Mesenchymal stem cell (in vitro differentiated cells and primary cell): Measurements from ENCODE around the gene LMX1B.

Experiments
- DNase-seq: peaks from one replicate; pipeline ENCODE4 v3.0.0-alpha.2; 2013
- H2AFZ ChIP-seq: one replicate; pipeline ENCODE4 v1.6.1; 2013; ENCODE audit warnings: low read depth, mild to moderate bottlenecking, control low read depth, inconsistent platforms, low read length, moderate library complexity
- H2AK5ac ChIP-seq: 2 replicates; pipeline ENCODE4 v1.6.1; 2013; ENCODE audit warnings: low read length, moderate library complexity, mild to moderate bottlenecking, inconsistent platforms; ENCODE audit not compliant: severe bottlenecking
- H2BK120ac ChIP-seq: one replicate; pipeline ENCODE4 v1.6.1; 2013; ENCODE audit warnings: low read depth, mild to moderate bottlenecking, inconsistent platforms, low read length, moderate library complexity
- H2BK12ac ChIP-seq, 2 experiments: one replicate each; pipeline ENCODE4 v1.6.1; 2013; ENCODE audit warnings: inconsistent platforms in 2 of 2, low read length in 2 of 2, mild to moderate bottlenecking in 2 of 2, moderate library complexity in 2 of 2, control low read depth in 1 of 2
- H2BK15ac ChIP-seq: one replicate; pipeline ENCODE4 v1.6.1; 2013; ENCODE audit warnings: mild to moderate bottlenecking, low read depth, inconsistent platforms; ENCODE audit not compliant: poor library complexity, severe bottlenecking
- H2BK5ac ChIP-seq: 2 replicates; pipeline ENCODE4 v1.6.1; 2013; ENCODE audit warnings: low read depth, mild to moderate bottlenecking, low read length, control low read depth, inconsistent platforms; ENCODE audit not compliant: poor library complexity, severe bottlenecking
- H3K14ac ChIP-seq, 2 experiments: one replicate each; pipeline ENCODE4 v1.6.1; 2013; ENCODE audit warnings: inconsistent platforms in 2 of 2, low read length in 2 of 2, control low read depth in 1 of 2, mild to moderate bottlenecking in 1 of 2, moderate library complexity in 1 of 2
- H3K18ac ChIP-seq, 2 experiments: one replicate each; pipeline ENCODE4 v1.6.1; 2013; ENCODE audit warnings: inconsistent platforms in 2 of 2, low read length in 2 of 2, control low read depth in 1 of 2, low read depth in 1 of 2, mild to moderate bottlenecking in 1 of 2
- H3K23ac ChIP-seq, 2 experiments: one replicate each; pipeline ENCODE4 v1.6.1; 2013; ENCODE audit warnings: inconsistent platforms in 2 of 2, low read length in 2 of 2, mild to moderate bottlenecking in 2 of 2, moderate library complexity in 2 of 2, control low read depth in 1 of 2
- H3K27ac ChIP-seq: 2 replicates; pipeline ENCODE4 v1.5.1; 2013; ENCODE audit warnings: mild to moderate bottlenecking, moderate library complexity, low read length, control low read depth, inconsistent platforms; ENCODE audit not compliant: poor library complexity, severe bottlenecking
- H3K27me3 ChIP-seq, 2 experiments: 2 replicates each; pipeline versions ENCODE4 v1.6.1 to v1.7.0; 2013; ENCODE audit warnings: low read length in 2 of 2, mild to moderate bottlenecking in 2 of 2, moderate library complexity in 2 of 2, control low read depth in 1 of 2, inconsistent platforms in 1 of 2; ENCODE audit not compliant: control insufficient read depth in 1 of 2, insufficient read depth in 1 of 2
- H3K36me3 ChIP-seq, 2 experiments: 2 replicates each; pipeline versions ENCODE4 v1.6.1 to v1.7.0; 2013; ENCODE audit warnings: low read length in 2 of 2, control low read depth in 1 of 2, inconsistent platforms in 1 of 2, low read depth in 1 of 2, mild to moderate bottlenecking in 1 of 2; ENCODE audit not compliant: insufficient read depth in 2 of 2, control insufficient read depth in 1 of 2
- H3K4ac ChIP-seq, 2 experiments: one replicate each; pipeline ENCODE4 v1.6.1; 2013; ENCODE audit warnings: inconsistent platforms in 2 of 2, low read length in 2 of 2, mild to moderate bottlenecking in 2 of 2, moderate library complexity in 2 of 2, control low read depth in 1 of 2, low read depth in 1 of 2
- H3K4me1 ChIP-seq: 2 replicates; pipeline ENCODE4 v1.6.1; 2013; ENCODE audit warnings: low read depth, low read length, control low read depth; ENCODE audit not compliant: control insufficient read depth, insufficient read depth
- H3K4me2 ChIP-seq: 2 replicates; pipeline ENCODE4 v1.6.1; 2013; ENCODE audit warnings: low read length, mild to moderate bottlenecking, inconsistent platforms; ENCODE audit not compliant: poor library complexity, severe bottlenecking
- H3K4me3 ChIP-seq, 2 experiments: 2 replicates each; pipeline versions ENCODE4 v1.5.1 to v1.7.0; 2013; ENCODE audit warnings: low read length in 2 of 2, mild to moderate bottlenecking in 2 of 2, control low read depth in 1 of 2, low read depth in 1 of 2; ENCODE audit not compliant: insufficient read depth in 1 of 2
- H3K79me1 ChIP-seq: replicated peaks from 2 replicates; pipeline ENCODE4 v1.6.1; 2013; ENCODE audit warnings: mild to moderate bottlenecking, control low read depth, low read length, inconsistent platforms; ENCODE audit not compliant: poor library complexity, severe bottlenecking
- H3K9ac ChIP-seq: 2 replicates; pipeline ENCODE4 v1.7.0; 2013; ENCODE audit warnings: mild to moderate bottlenecking, low read length, moderate library complexity
- H3K9me3 ChIP-seq: 2 replicates; pipeline ENCODE4 v1.7.0; 2013; ENCODE audit warnings: mild to moderate bottlenecking, low read length; ENCODE audit not compliant: control insufficient read depth
- H4K8ac ChIP-seq: one replicate; pipeline ENCODE4 v1.6.1; 2013; ENCODE audit warnings: inconsistent platforms, mild to moderate bottlenecking, low read length, moderate library complexity
- H4K91ac ChIP-seq: one replicate; pipeline ENCODE4 v1.6.1; 2013; ENCODE audit warnings: mild to moderate bottlenecking, low read length, inconsistent platforms
- WGBS: methylation state at CpG from one replicate; pipeline ENCODE4 v1.1.7; 2013; ENCODE audit warnings: mixed read lengths; 5-methylcytosine and 5-hydroxymethylcytosine counted together

The LMX1B gene

GRCh38 chr9:126697330-126697729, 83.6 kb downstream of the LMX1B start:
- Histone ChIP-seq H3K14ac (no peak overlapping the region), H2AK5ac (no peak overlapping the region), H3K23ac (no peak overlapping the region), H3K36me3 (no peaks in the 10 kb centered on the region), H3K18ac (no peak overlapping the region), H3K27ac (no peak overlapping the region), H2BK120ac (no peak overlapping the region), H3K79me1 (no peaks in the 10 kb centered on the region), H2AFZ (no peak overlapping the region), H3K4me1 (no peaks in the 10 kb centered on the region), H2BK5ac (no peak overlapping the region), H3K4me3 (no peak overlapping the region), H4K8ac (no peak overlapping the region), H2BK12ac (no peak overlapping the region), H3K27me3 (peaks cover 61 to 76% of the 10 kb centered on the region in 2 experiments), H4K91ac (no peak overlapping the region), H3K9ac (no peak overlapping the region), H3K4ac (no peak overlapping the region), H3K9me3 (no peaks in the 10 kb centered on the region), H3K4me2 (no peak overlapping the region), H2BK15ac (no peak overlapping the region)
- WGBS: 66% methylated on average over 3 of the region's 3 CpGs
- DNase-seq: no peak

GRCh38 chr9:126698251-126698650, 84.5 kb downstream of the LMX1B start:
- Histone ChIP-seq H2BK15ac (no peak overlapping the region), H2BK5ac (no peak overlapping the region), H3K27ac (no peak overlapping the region), H2AK5ac (no peak overlapping the region), H3K4me1 (peaks cover 1% of the 10 kb centered on the region), H3K4me2 (no peak overlapping the region), H3K9me3 (no peaks in the 10 kb centered on the region), H3K18ac (no peak overlapping the region), H2AFZ (no peak overlapping the region), H3K14ac (no peak overlapping the region), H3K36me3 (no peaks in the 10 kb centered on the region), H3K79me1 (no peaks in the 10 kb centered on the region), H4K91ac (no peak overlapping the region), H3K4ac (no peak overlapping the region), H3K4me3 (no peak overlapping the region), H3K9ac (no peak overlapping the region), H2BK12ac (no peak overlapping the region), H4K8ac (no peak overlapping the region), H3K23ac (no peak overlapping the region), H3K27me3 (peaks cover 66 to 80% of the 10 kb centered on the region in 2 experiments), H2BK120ac (no peak overlapping the region)
- WGBS: 86% methylated on average over 2 of the region's 2 CpGs
- no peak for DNase-seq

- no peak overlapping the region for H2BK15ac ChIP-seq
- H2BK12ac ChIP-seq: no peak overlapping the region
- no peak overlapping the region for H3K14ac ChIP-seq
- no peak overlapping the region for H3K23ac ChIP-seq
- H4K91ac ChIP-seq: no peak overlapping the region
- H2BK5ac ChIP-seq: no peak overlapping the region
- no peak overlapping the region for H3K4me3 ChIP-seq
- peaks cover 71 to 83% of the 10 kb centered on the region in 2 experiments for H3K27me3 ChIP-seq
- H2AK5ac ChIP-seq: no peak overlapping the region
- H3K79me1 ChIP-seq: no peaks in the 10 kb centered on the region
- H4K8ac ChIP-seq: no peak overlapping the region
- no peak overlapping the region for H3K4ac ChIP-seq
- no peaks in the 10 kb centered on the region for H3K9me3 ChIP-seq
- no peak overlapping the region for H2BK120ac ChIP-seq
- no peak overlapping the region for H3K4me2 ChIP-seq
- no peak for DNase-seq
- 72% methylated on average over 5 of the region's 5 CpGs for WGBS
- H2AFZ ChIP-seq: no peak overlapping the region
- no peak overlapping the region for H3K18ac ChIP-seq
- peaks cover 1% of the 10 kb centered on the region for H3K4me1 ChIP-seq
- no peaks in the 10 kb centered on the region for H3K36me3 ChIP-seq
- no peak overlapping the region for H3K27ac ChIP-seq
- H3K9ac ChIP-seq: no peak overlapping the region
These were observed 85.0 kb downstream of the LMX1B start for GRCh38 chr9:126698756-126699155.

GRCh38 chr9:126699401-126699881, 85.7 kb downstream of the LMX1B start:
- Histone ChIP-seq H3K18ac (no peak overlapping the region), H2BK15ac (no peak overlapping the region), H3K14ac (no peak overlapping the region), H3K9ac (no peak overlapping the region), H3K79me1 (no peaks in the 10 kb centered on the region), H4K91ac (no peak overlapping the region), H2BK12ac (no peak overlapping the region), H3K36me3 (no peaks in the 10 kb centered on the region), H3K27me3 (peaks cover 75 to 79% of the 10 kb centered on the region in 2 experiments), H3K4ac (no peak overlapping the region), H3K4me2 (no peak overlapping the region), H2BK5ac (no peak overlapping the region), H4K8ac (no peak overlapping the region), H3K23ac (no peak overlapping the region), H3K9me3 (no peaks in the 10 kb centered on the region), H3K4me1 (peaks cover 5% of the 10 kb centered on the region), H3K27ac (no peak overlapping the region), H2AK5ac (no peak overlapping the region), H3K4me3 (no peak overlapping the region), H2AFZ (no peak overlapping the region), H2BK120ac (no peak overlapping the region)
- DNase-seq: no peak
- 79% methylated on average over 10 of the region's 10 CpGs for WGBS
